GM12801 (cell line): Measurements from ENCODE around the gene SERBP1.

ENCODE experiments used
- CTCF ChIP-seq: IDR thresholded peaks from one replicate; pipeline ENCODE4 v1.5.1; 2011; ENCODE audit warnings: control low read depth; ENCODE audit not compliant: insufficient read length; ENCODE audit errors: extremely low read depth

Gene SERBP1

GRCh38 chr1:67377253-67377652, 52.9 kb downstream of the SERBP1 start:
- no peak for TF ChIP-seq CTCF

- no peak for TF ChIP-seq CTCF
These were observed 53.8 kb downstream of the SERBP1 start for GRCh38 chr1:67376381-67376780.

- no peak for TF ChIP-seq CTCF
These were observed 57.3 kb downstream of the SERBP1 start for GRCh38 chr1:67372898-67373297.

- TF ChIP-seq CTCF, result no peak
These were observed 58.1 kb downstream of the SERBP1 start for GRCh38 chr1:67372136-67372535.

GRCh38 chr1:67371681-67372080, 58.5 kb downstream of the SERBP1 start:
- TF ChIP-seq CTCF, result no peak

- no peak for TF ChIP-seq CTCF
These were observed 59.2 kb downstream of the SERBP1 start for GRCh38 chr1:67371043-67371442.

- no peak for TF ChIP-seq CTCF
These were observed 62.1 kb downstream of the SERBP1 start for GRCh38 chr1:67368046-67368514.
